Fibroblast of lung (primary cell): ENCODE data around the gene SERTAD3.

ENCODE experiments used
- CTCF ChIP-seq, 2 donors: IDR thresholded peaks in 1 of 2; conservative IDR thresholded peaks in 1 of 2; 1 replicate in 1 of 2; 2 replicates in 1 of 2; pipeline ENCODE4 v1.5.1; 2011 to 2012; ENCODE audit warnings: low read length in 2 of 2, control low read depth in 1 of 2, inconsistent platforms in 1 of 2, low read depth in 1 of 2, mild to moderate bottlenecking in 1 of 2
- EZH2 ChIP-seq: IDR thresholded peaks from 2 replicates; pipeline ENCODE4 v1.5.1; 2012; ENCODE audit warnings: low read length, control low read depth, mild to moderate bottlenecking; ENCODE audit errors: missing control alignments

- TF ChIP-seq CTCF (conservative IDR thresholded peaks at IDR 0.05 in 1 of 2, IDR thresholded peaks at IDR 0.05 in 1 of 2; ENCODE audit: low read depth in 1 of 2, low read length in 2 of 2) (no peak), EZH2 (no peak)
Measured at GRCh38 chr19:40423938-40424337, 20.2 kb downstream of the SERTAD3 start.
